ENCODE results near the gene DTX2. TPM values are rescaled to one million over a fixed set of nuclear protein-coding genes. Genes with fewer than 3 reads are reported as not detected.

DTX2 gene
- 22.2 to 43.7 TPM (median 36.2 TPM) in 5 replicates for total RNA-seq (2022; extraction: Qiagen RNA extraction; ENCODE audit: low read depth)

GRCh38 chr7:76461464-76462101 lies at the start of gene DTX2:
DTX2 (plus strand) TSS chr7:76461709; CDS start chr7:76480510, 18,801 bp downstream.

GRCh38 chr7:76424413-76425111 lies 36.9 kb upstream of the DTX2 start, which contains the start of gene ZP3:
ZP3 (plus strand) TSS chr7:76424950; CDS start chr7:76424965, 15 bp downstream.

GRCh38 chr7:76509931-76510877 lies 48.7 kb downstream of the DTX2 start, which contains the start of gene UPK3B:
UPK3B (plus strand) TSS chr7:76510552; CDS start chr7:76510653, 101 bp downstream.

GRCh38 chr7:76543197-76543596 lies 81.7 kb downstream of the DTX2 start, which contains the start of gene SPDYE16:
SPDYE16 (minus strand) TSS chr7:76543297; CDS start chr7:76541459, 1,838 bp downstream.

Other genes with a start within 250 kb of the DTX2 start
- 686 to 1,427 TPM (median 1,208 TPM) in 5 replicates for gene HSPB1, start 159.0 kb upstream of the DTX2 start, total RNA-seq (2022; extraction: Qiagen RNA extraction; ENCODE audit: low read depth)
- gene YWHAG, start 102.7 kb upstream of the DTX2 start, total RNA-seq (2022; extraction: Qiagen RNA extraction; ENCODE audit: low read depth), result 170 to 261 TPM (median 253 TPM) in 5 replicates
- gene SSC4D, start 52.0 kb upstream of the DTX2 start, total RNA-seq (2022; extraction: Qiagen RNA extraction; ENCODE audit: low read depth), result 0.92 to 2.2 TPM (median 1.0 TPM) in 5 replicates
- 13.1 to 23.3 TPM (median 18.2 TPM) in 5 replicates for gene ZP3, start 36.8 kb upstream of the DTX2 start, total RNA-seq (2022; extraction: Qiagen RNA extraction; ENCODE audit: low read depth)
- gene UPK3B, start 48.8 kb downstream of the DTX2 start, total RNA-seq (2022; extraction: Qiagen RNA extraction; ENCODE audit: low read depth), result 8.1 to 18.7 TPM (median 17.6 TPM) in 5 replicates
- not detected in 5 replicates for gene SPDYE16, start 81.6 kb downstream of the DTX2 start, total RNA-seq (2022; extraction: Qiagen RNA extraction; ENCODE audit: low read depth)
- 22.9 to 25.4 TPM (median 24.8 TPM) in 5 replicates for gene POMZP3, start 165.6 kb downstream of the DTX2 start, total RNA-seq (2022; extraction: Qiagen RNA extraction; ENCODE audit: low read depth)

Measured in A549 treated with ZK216348 at 1 μM for 4 hours (cell line).